Left lung (tissue), 10 donors: ENCODE data around the gene RBBP8. TPM values are rescaled to one million over a fixed set of nuclear protein-coding genes. Genes with fewer than 3 reads are reported as not detected.

Experiments
- ATAC-seq: fragments of 200-7000 bp; cut with Tn5 transposase; one replicate; pipeline ENCODE4 v1.9.1; 2020; ENCODE audit warnings: moderate library complexity
- DNase-seq, 4 donors: peaks; one replicate each; pipeline ENCODE4 v3.0.0-alpha.2; 2013 to 2020
- H3K27ac ChIP-seq, 2 donors: fragments of 200-600 bp; sonication (generic) in 1 of 2; one replicate each; pipeline versions ENCODE4 v1.5.0 to v1.8.0; 2020 to 2021
- H3K27me3 ChIP-seq, 2 donors: fragments of 200-600 bp; sonication (generic) in 1 of 2; one replicate each; pipeline versions ENCODE4 v1.5.0 to v1.8.0; 2020 to 2021
- H3K36me3 ChIP-seq, 2 donors: fragments of 200-600 bp; sonication (generic) in 1 of 2; one replicate each; pipeline versions ENCODE4 v1.5.0 to v1.8.0; 2020 to 2021
- H3K4me1 ChIP-seq, 2 donors: fragments of 200-600 bp; one replicate each; pipeline ENCODE4 v1.8.0; 2021
- H3K4me3 ChIP-seq, 2 donors: fragments of 200-600 bp; sonication (generic) in 1 of 2; one replicate each; pipeline versions ENCODE4 v1.5.0 to v1.8.0; 2020 to 2021; ENCODE audit warnings: mild to moderate bottlenecking in 1 of 2
- H3K9me3 ChIP-seq, 2 donors: fragments of 200-600 bp; sonication (generic) in 1 of 2; one replicate each; pipeline versions ENCODE4 v1.5.0 to v1.8.0; 2020 to 2021
- intact Hi-C, 2 donors: fragments of 100-400 bp; cut with DNase I; formaldehyde crosslinking; loops; one replicate each; pipeline versions ENCODE4 v1.11.2 to v1.14.2; 2022
- polyA plus RNA-seq, 6 donors: library from polyadenylated mRNA; unstranded; fragments of 120-200 nt; gene quantifications; one replicate each; pipeline ENCODE4 v1.2.1, GENCODE V29; 2013; ENCODE audit not compliant: insufficient read length in 6 of 6
- total RNA-seq, 2 donors: library from RNA; stranded (reverse); fragmentation: NEBNext Ultra II Directional; extraction: Animal tissue kit (Norgen Biotek cat#: 25700); gene quantifications; one replicate each; pipeline ENCODE4 v1.2.1, GENCODE V29; 2021
- TF ChIP-seq, protein P1 (sequence below), 2 donors: fragments of 200-600 bp; sonication (generic) in 1 of 2; IDR thresholded peaks; one replicate each; pipeline versions ENCODE4 v1.5.0 to v1.8.0; 2021; ENCODE audit warnings: antibody characterized with exemption in 2 of 2
- donor health status: DM: no; HTN: yes; CAD: no.
- donor health status: DM: no; HTN: no; CAD: no.

The RBBP8 gene
- total and polyA plus RNA-seq, 8 donors, result 24.6 to 47.7 (median 31.3) TPM

DNA sequence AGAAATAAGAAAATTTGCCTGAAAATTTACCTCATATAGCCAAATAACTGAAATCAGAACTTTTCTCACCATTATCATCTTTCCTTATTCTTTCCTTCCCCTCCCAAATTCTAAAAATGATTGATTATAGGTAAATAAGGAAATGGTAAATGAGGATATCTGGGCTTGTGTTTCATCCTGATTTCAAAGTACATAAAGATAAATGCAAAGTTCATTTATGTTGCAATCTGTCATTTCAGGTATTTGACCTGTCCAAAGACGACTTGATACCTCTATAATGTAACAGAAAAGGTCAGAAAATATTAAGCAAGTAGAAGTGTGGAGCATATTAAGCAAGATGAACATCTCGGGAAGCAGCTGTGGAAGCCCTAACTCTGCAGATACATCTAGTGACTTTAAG is 3.4 kb downstream of the RBBP8 start:
- intact Hi-C loops, result no loop called here
- H3K27ac ChIP-seq, result no peak overlapping the region
- TF ChIP-seq, protein P1, sequence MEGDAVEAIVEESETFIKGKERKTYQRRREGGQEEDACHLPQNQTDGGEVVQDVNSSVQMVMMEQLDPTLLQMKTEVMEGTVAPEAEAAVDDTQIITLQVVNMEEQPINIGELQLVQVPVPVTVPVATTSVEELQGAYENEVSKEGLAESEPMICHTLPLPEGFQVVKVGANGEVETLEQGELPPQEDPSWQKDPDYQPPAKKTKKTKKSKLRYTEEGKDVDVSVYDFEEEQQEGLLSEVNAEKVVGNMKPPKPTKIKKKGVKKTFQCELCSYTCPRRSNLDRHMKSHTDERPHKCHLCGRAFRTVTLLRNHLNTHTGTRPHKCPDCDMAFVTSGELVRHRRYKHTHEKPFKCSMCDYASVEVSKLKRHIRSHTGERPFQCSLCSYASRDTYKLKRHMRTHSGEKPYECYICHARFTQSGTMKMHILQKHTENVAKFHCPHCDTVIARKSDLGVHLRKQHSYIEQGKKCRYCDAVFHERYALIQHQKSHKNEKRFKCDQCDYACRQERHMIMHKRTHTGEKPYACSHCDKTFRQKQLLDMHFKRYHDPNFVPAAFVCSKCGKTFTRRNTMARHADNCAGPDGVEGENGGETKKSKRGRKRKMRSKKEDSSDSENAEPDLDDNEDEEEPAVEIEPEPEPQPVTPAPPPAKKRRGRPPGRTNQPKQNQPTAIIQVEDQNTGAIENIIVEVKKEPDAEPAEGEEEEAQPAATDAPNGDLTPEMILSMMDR (IDR thresholded peaks at IDR 0.05), result no peak
- peaks cover 0 to 20% of the 10 kb centered on the region in 2 donors for H3K4me1 ChIP-seq
- DNase-seq (no peak), ATAC-seq (no peak)
- H3K4me3 ChIP-seq, result no peak overlapping the region
- no peaks in the 10 kb centered on the region for H3K9me3 ChIP-seq
- peaks cover 0 to 23% of the 10 kb centered on the region in 2 donors for H3K36me3 ChIP-seq
- H3K27me3 ChIP-seq, result no peaks in the 10 kb centered on the region

- no peak for DNase-seq
- H3K27me3 ChIP-seq, result no peaks in the 10 kb centered on the region
- no peak overlapping the region for H3K27ac ChIP-seq
- no peak overlapping the region for H3K4me3 ChIP-seq
- intact Hi-C loops, result no loop called here
- TF ChIP-seq, protein P1 (IDR thresholded peaks at IDR 0.05), result no peak
- no peak for ATAC-seq
- H3K9me3 ChIP-seq, result no peaks in the 10 kb centered on the region
- peaks cover 0 to 2% of the 10 kb centered on the region in 2 donors for H3K4me1 ChIP-seq
- peaks cover 0 to 27% of the 10 kb centered on the region in 2 donors for H3K36me3 ChIP-seq
Observed at GRCh38 chr18:22939649-22940048, 6.5 kb downstream of the RBBP8 start.

DNA sequence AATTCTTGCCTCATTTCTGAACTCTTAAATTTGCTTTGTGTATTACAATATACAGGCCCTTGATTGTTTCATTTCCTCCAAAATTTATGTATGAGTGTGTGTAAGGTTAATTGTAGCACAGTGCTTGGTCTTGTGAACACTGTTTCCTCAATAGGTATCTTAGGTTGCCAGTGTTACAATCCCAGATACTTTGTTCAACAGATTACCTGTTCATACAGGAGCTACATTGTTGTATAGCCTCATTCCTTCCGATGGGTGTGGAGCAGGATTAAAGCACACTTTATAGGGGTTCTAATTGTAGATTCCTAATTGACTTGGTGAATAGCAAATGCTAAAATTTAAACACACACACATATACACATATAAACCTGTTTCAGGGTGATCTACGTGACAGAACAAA is 10.7 kb downstream of the RBBP8 start:
- Histone ChIP-seq H3K9me3 (no peaks in the 10 kb centered on the region), H3K4me1 (no peaks in the 10 kb centered on the region)
- intact Hi-C loops, result no loop called here

DNA sequence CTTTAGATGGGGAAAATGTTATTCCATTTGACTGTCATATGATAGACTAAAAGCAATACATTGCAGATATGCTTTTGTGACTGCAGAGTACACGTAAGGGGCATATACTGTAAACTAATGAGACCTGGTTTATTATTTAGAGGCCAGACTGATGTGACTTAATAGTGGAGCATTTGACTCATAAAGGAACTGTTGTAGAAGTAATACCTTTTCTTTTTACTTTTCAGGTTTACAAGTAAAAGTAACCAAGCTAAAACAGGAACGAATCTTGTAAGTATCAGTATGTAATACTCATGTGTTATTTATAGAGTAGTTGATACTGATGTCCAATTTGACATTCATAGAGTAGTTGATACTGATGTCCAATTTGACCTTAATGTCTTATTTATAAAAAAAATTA is 13.1 kb downstream of the RBBP8 start:
- H3K27me3 ChIP-seq, result no peaks in the 10 kb centered on the region
- no peaks in the 10 kb centered on the region for H3K4me1 ChIP-seq
- no peaks in the 10 kb centered on the region for H3K9me3 ChIP-seq
- intact Hi-C loops, result no loop called here
- ATAC-seq, result no peak
- H3K4me3 ChIP-seq, result no peak overlapping the region
- DNase-seq, result no peak
- TF ChIP-seq, protein P1 (IDR thresholded peaks at IDR 0.05), result no peak
- H3K36me3 ChIP-seq, result peaks cover 0 to 39% of the 10 kb centered on the region in 2 donors
- no peak overlapping the region for H3K27ac ChIP-seq

More for the DNA sequence above, 10.7 kb downstream of the RBBP8 start:
- DNase-seq (no peak), ATAC-seq (no peak)
- TF ChIP-seq, protein P1 (IDR thresholded peaks at IDR 0.05), result no peak
- H3K27me3 ChIP-seq, result no peaks in the 10 kb centered on the region
- no peak overlapping the region for H3K4me3 ChIP-seq
- peaks cover 0 to 21% of the 10 kb centered on the region in 2 donors for H3K36me3 ChIP-seq
- H3K27ac ChIP-seq, result no peak overlapping the region

DNA sequence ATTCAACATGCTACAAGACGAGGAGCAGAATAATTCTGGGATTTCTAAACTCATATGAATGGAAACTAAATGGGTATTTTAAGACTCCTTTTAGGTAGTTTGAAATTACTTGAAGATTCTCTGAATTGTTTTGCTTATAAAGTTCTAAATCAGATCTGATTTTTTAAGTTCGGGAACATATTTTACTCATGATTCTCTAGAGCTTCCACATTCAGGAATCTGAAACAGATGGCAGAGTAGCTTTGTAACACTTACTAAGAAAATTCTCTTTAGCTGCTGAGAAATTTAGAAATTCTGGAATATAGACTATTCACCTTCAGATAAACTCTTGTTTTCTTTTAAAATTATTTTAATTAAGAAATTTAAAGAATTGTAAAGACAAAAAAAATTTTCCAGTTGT is 13.7 kb downstream of the RBBP8 start:
- no peak for DNase-seq
- no peaks in the 10 kb centered on the region for H3K27me3 ChIP-seq
- H3K4me1 ChIP-seq, result no peaks in the 10 kb centered on the region
- H3K9me3 ChIP-seq, result no peaks in the 10 kb centered on the region
- no peak for ATAC-seq
- no peak overlapping the region for H3K27ac ChIP-seq
- TF ChIP-seq, protein P1 (IDR thresholded peaks at IDR 0.05), result no peak
- peaks cover 0 to 37% of the 10 kb centered on the region in 2 donors for H3K36me3 ChIP-seq
- H3K4me3 ChIP-seq, result no peak overlapping the region
- intact Hi-C loops, result no loop called here
